RWPE2 (cell line): ENCODE results near the gene EPO.
A peak's percentile ranks its signal among the peaks of the same experiment; 100 is the strongest.

ENCODE experiments used
- ATAC-seq: fragments of 200-7000 bp; cut with Tn5 transposase; 3 replicates; pipeline ENCODE4 v1.9.1; 2021; ENCODE audit warnings: low read depth
- DNase-seq: peaks from one replicate; pipeline ENCODE4 v3.0.0-alpha.2; 2020; ENCODE audit warnings: low spot score
- H3K27ac ChIP-seq: fragments of 450-650 bp; 2 replicates; pipeline ENCODE4 v1.5.1; 2017; ENCODE audit warnings: mild to moderate bottlenecking; ENCODE audit not compliant: poor library complexity, severe bottlenecking
- H3K27me3 ChIP-seq: fragments of 250-450 bp; sonication (Bioruptor Pico); 2 replicates; pipeline ENCODE4 v1.5.1; 2021; ENCODE audit warnings: mild to moderate bottlenecking, moderate library complexity; ENCODE audit not compliant: insufficient read depth, poor library complexity, severe bottlenecking
- H3K36me3 ChIP-seq: fragments of 250-450 bp; sonication (Bioruptor Pico); 2 replicates; pipeline ENCODE4 v1.5.1; 2020; ENCODE audit warnings: low read depth, mild to moderate bottlenecking, moderate library complexity
- H3K4me1 ChIP-seq: fragments of 250-450 bp; sonication (Bioruptor Pico); 2 replicates; pipeline ENCODE4 v1.5.1; 2021; ENCODE audit warnings: mild to moderate bottlenecking, moderate library complexity; ENCODE audit not compliant: insufficient read depth, poor library complexity, severe bottlenecking
- H3K4me3 ChIP-seq: fragments of 250-450 bp; sonication (Bioruptor Pico); 2 replicates; pipeline ENCODE4 v1.5.1; 2021; ENCODE audit warnings: mild to moderate bottlenecking, moderate library complexity; ENCODE audit not compliant: severe bottlenecking
- H3K9me3 ChIP-seq: fragments of 250-450 bp; sonication (Bioruptor Pico); 2 replicates; pipeline ENCODE4 v1.5.1; 2021; ENCODE audit warnings: mild to moderate bottlenecking, moderate library complexity; ENCODE audit not compliant: severe bottlenecking
- CTCF ChIP-seq: fragments of 450-650 bp; IDR thresholded peaks from one replicate; pipeline ENCODE4 v1.5.1; 2017; ENCODE audit warnings: mild to moderate bottlenecking, moderate library complexity; ENCODE audit not compliant: poor library complexity, severe bottlenecking

The EPO gene

DNA sequence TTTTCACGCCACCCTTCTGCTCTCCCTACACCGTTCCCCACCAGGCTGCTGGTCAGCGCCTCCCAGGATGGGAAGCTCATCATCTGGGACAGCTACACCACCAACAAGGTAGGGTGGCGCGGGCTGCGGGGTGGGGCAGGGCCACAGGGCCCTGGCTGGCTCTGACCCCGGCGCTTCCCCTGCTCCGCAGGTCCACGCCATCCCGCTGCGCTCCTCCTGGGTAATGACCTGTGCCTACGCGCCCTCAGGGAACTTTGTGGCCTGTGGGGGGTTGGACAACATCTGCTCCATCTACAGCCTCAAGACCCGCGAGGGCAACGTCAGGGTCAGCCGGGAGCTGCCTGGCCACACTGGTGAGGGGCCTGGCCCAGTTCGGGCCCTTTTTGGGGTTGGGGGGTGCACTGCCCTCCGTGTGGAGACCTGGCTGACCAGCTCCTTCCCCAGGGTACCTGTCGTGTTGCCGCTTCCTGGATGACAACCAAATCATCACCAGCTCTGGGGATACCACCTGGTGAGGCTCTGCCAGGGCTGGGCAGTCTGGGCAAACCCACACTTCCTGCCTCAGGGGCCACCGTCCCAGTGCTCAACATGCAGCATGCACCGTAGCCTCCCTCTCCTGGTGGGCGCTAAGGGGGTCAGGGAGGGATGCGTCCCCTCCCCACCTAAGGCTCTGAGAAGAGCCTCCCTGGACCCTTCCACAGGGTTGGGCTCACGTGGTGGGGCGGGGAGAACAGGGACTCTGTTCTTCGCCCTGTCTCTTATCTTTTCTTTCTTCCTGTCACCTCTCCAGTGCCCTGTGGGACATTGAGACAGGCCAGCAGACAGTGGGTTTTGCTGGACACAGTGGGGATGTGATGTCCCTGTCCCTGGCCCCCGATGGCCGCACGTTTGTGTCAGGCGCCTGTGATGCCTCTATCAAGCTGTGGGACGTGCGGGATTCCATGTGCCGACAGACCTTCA, 42.7 kb upstream of the EPO start:
- no peak overlapping the region for H3K4me3 ChIP-seq
- H3K4me1 ChIP-seq: no peaks in the 10 kb centered on the region
- ATAC-seq (no peak), DNase-seq (no peak)
- H3K9me3 ChIP-seq: no peaks in the 10 kb centered on the region
- H3K27ac ChIP-seq: no peak overlapping the region
- no peak for TF ChIP-seq CTCF
- no peaks in the 10 kb centered on the region for H3K27me3 ChIP-seq
- H3K36me3 ChIP-seq: peaks cover 55% of the 10 kb centered on the region

GRCh38 chr7:100678291-100678984, 41.8 kb upstream of the EPO start:
- no peak overlapping the region for H3K4me3 ChIP-seq
- peaks cover 63% of the 10 kb centered on the region for H3K36me3 ChIP-seq
- H3K9me3 ChIP-seq: no peaks in the 10 kb centered on the region
- no peak for TF ChIP-seq CTCF
- H3K27me3 ChIP-seq: no peaks in the 10 kb centered on the region
- no peaks in the 10 kb centered on the region for H3K4me1 ChIP-seq
- DNase-seq (no peak), ATAC-seq (no peak)
- H3K27ac ChIP-seq: peak overlapping the region; percentile 6

GRCh38 chr7:100679129-100679926, 40.9 kb upstream of the EPO start:
- DNase-seq (no peak), ATAC-seq (no peak)
- TF ChIP-seq CTCF: no peak
- Histone ChIP-seq H3K36me3 (peaks cover 72% of the 10 kb centered on the region), H3K9me3 (no peaks in the 10 kb centered on the region), H3K27me3 (no peaks in the 10 kb centered on the region), H3K4me3 (no peak overlapping the region), H3K27ac (peak overlapping the region; percentile 6), H3K4me1 (no peaks in the 10 kb centered on the region)

DNA sequence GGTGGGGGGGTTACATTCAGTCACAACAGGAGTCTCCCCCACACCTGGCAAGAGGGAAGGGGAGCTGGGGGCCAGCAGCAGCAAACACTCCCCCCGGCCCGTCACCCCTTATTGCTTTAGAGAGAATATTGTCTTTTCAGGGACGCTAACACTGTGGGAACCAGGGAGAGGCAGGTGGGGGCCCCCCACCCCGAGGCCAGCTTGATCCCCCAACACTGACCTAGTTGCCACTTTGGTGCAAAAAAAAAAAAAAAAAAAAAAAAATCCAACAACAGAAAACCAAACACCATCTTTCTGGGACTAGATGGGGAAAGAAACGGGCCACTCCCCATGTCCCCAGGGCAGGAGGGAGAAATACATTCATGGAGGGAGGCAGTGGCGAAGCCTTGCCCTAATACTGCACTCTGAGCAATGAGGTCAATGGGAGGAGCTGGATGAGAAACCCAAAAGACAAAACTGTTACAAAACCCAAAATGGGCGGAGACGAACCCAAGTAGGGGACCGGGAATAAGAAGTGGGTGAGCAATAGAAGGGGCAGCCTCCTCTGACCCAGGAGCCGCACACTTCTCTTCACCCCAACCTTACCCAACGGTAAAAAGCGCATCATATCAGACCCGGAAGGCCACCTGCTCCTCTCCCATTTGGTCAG, 40.2 kb upstream of the EPO start:
- ATAC-seq: peak; percentile 9; the same call in 1 of the 3 replicates
- Histone ChIP-seq H3K36me3 (peaks cover 79% of the 10 kb centered on the region), H3K4me1 (no peaks in the 10 kb centered on the region), H3K27ac (peak overlapping the region; percentile 6), H3K4me3 (no peak overlapping the region), H3K27me3 (no peaks in the 10 kb centered on the region), H3K9me3 (no peaks in the 10 kb centered on the region)
- DNase-seq: no peak
- no peak for TF ChIP-seq CTCF
